A549 (cell line): Measurements from ENCODE around the gene NXPH3. TPM values are rescaled to one million over a fixed set of nuclear protein-coding genes. Genes with fewer than 3 reads are reported as not detected.

ENCODE experiments used
- ATAC-seq, 2 experiments: fragments of 200-7000 bp in 1 of 2; fragments of >200 bp in 1 of 2; cut with Nextera tagmentation in 1 of 2; cut with Tn5 transposase in 1 of 2; 3 replicates each; pipeline versions ENCODE4 v1.8.0 to v1.9.1; 2018 to 2020; ENCODE audit warnings: mild to moderate bottlenecking in 1 of 2, moderate library complexity in 1 of 2
- CTCF ChIA-PET: fragments of 300-600 bp; sonication (Branson Sonifier 250); formaldehyde crosslinking; extraction: SDS; loops from one replicate; lab custom pipeline; 2021; ENCODE audit warnings: antibody characterized with exemption, inconsistent platforms; lab: Yijun Ruan, JAX
- POLR2A ChIA-PET: fragments of 350-600 bp; formaldehyde crosslinking; extraction: SDS; loops from one replicate; lab custom pipeline; 2021; ENCODE audit warnings: antibody characterized with exemption, inconsistent platforms; lab: Yijun Ruan, JAX
- DNase-seq, 2 experiments: peaks; one replicate each; pipeline versions ENCODE4 v3.0.0 to v3.0.0-alpha.2; 2011 to 2016; ENCODE audit warnings: low read depth in 1 of 2, low spot score in 1 of 2
- FAIRE-seq: peaks from 2 replicates; lab custom pipeline; 2011; peaks lifted over from hg19 to GRCh38; lab: Jason Lieb, UNC
- H3K27ac ChIP-seq, 2 experiments: fragments of >200 bp; sonication (Bioruptor Twin); formaldehyde crosslinking; 3 replicates each; pipeline ENCODE4 v1.5.1; 2016 to 2017
- H3K4me1 ChIP-seq: fragments of >200 bp; sonication (Bioruptor Twin); formaldehyde crosslinking; 3 replicates; pipeline ENCODE4 v1.6.1; 2016
- H3K4me2 ChIP-seq: fragments of >200 bp; sonication (Bioruptor Twin); formaldehyde crosslinking; 3 replicates; pipeline ENCODE4 v1.6.1; 2016
- H3K4me3 ChIP-seq: fragments of >200 bp; sonication (Bioruptor Twin); formaldehyde crosslinking; 3 replicates; pipeline ENCODE4 v1.5.1; 2016
- H3K9me3 ChIP-seq: fragments of >200 bp; sonication (Bioruptor Twin); formaldehyde crosslinking; 3 replicates; pipeline ENCODE4 v1.6.1; 2016
- BHLHE40 ChIP-seq: IDR thresholded peaks from 2 replicates; pipeline ENCODE4 v1.6.1; 2012; ENCODE audit warnings: low read depth, low read length, inconsistent platforms
- CHD2 ChIP-seq: fragments of 150-350 bp; IDR thresholded peaks from 2 replicates; pipeline ENCODE4 v1.6.1; 2014; ENCODE audit warnings: low read length; ENCODE audit not compliant: partially characterized antibody
- EHF ChIP-seq: fragments of 250-450 bp; sonication (Bioruptor Pico); IDR thresholded peaks from 2 replicates; pipeline ENCODE4 v1.5.0; 2020; ENCODE audit warnings: mild to moderate bottlenecking
- HDAC2 ChIP-seq: fragments of 200-600 bp; sonication (generic); IDR thresholded peaks from 2 replicates; pipeline ENCODE4 v1.6.1; 2016
- HEYL ChIP-seq: fragments of 250-450 bp; sonication (Bioruptor Pico); IDR thresholded peaks from 2 replicates; pipeline ENCODE4 v1.8.0; 2021; ENCODE audit warnings: mild to moderate bottlenecking, moderate library complexity
- HOXB13 ChIP-seq: fragments of 250-450 bp; sonication (Bioruptor Pico); IDR thresholded peaks from 2 replicates; pipeline ENCODE4 v1.5.0; 2020; ENCODE audit warnings: low read depth, mild to moderate bottlenecking, moderate library complexity
- JUN ChIP-seq, 2 experiments: fragments of >200 bp; sonication (Bioruptor Twin); formaldehyde crosslinking; IDR thresholded peaks; 2 replicates in 1 of 2; 3 replicates in 1 of 2; pipeline ENCODE4 v1.6.1; 2016 to 2017
- KDM1A ChIP-seq: fragments of 200-600 bp; sonication (generic); IDR thresholded peaks from 2 replicates; pipeline ENCODE4 v1.6.1; 2016; ENCODE audit warnings: low read depth, mild to moderate bottlenecking
- KDM5A ChIP-seq: fragments of 200-600 bp; sonication (generic); IDR thresholded peaks from 2 replicates; pipeline ENCODE4 v1.6.1; 2016; ENCODE audit warnings: antibody characterized with exemption, mild to moderate bottlenecking
- MAZ ChIP-seq: fragments of 150-350 bp; IDR thresholded peaks from 2 replicates; pipeline ENCODE4 v1.6.1; 2014; ENCODE audit warnings: antibody characterized with exemption, low read depth, low read length, borderline replicate concordance
- MYC ChIP-seq: IDR thresholded peaks from 2 replicates; pipeline ENCODE4 v1.6.1; 2012; ENCODE audit warnings: mild to moderate bottlenecking, inconsistent platforms, low read length, improper control_type of control experiment, borderline replicate concordance
- POLR2AphosphoS2 ChIP-seq: conservative IDR thresholded peaks from 2 replicates; pipeline ENCODE4 v1.6.1; 2012; ENCODE audit warnings: low read length, improper control_type of control experiment, inconsistent platforms
- RAD21 ChIP-seq, 2 experiments: fragments of >200 bp in 1 of 2; sonication (Bioruptor Twin) in 1 of 2; formaldehyde crosslinking in 1 of 2; IDR thresholded peaks in 1 of 2; conservative IDR thresholded peaks in 1 of 2; 2 replicates in 1 of 2; 3 replicates in 1 of 2; pipeline ENCODE4 v1.6.1; 2012 to 2018; ENCODE audit warnings: inconsistent platforms in 1 of 2
- REST ChIP-seq: fragments of 200-600 bp; sonication (generic); IDR thresholded peaks from 2 replicates; pipeline ENCODE4 v1.6.1; 2016; ENCODE audit warnings: antibody characterized with exemption, mild to moderate bottlenecking, moderate library complexity
- RNF2 ChIP-seq: fragments of 200-600 bp; sonication (generic); IDR thresholded peaks from 2 replicates; pipeline ENCODE4 v1.6.1; 2016; ENCODE audit warnings: low read depth, mild to moderate bottlenecking, antibody characterized with exemption, moderate library complexity, borderline replicate concordance
- SMC3 ChIP-seq: fragments of >200 bp; sonication (Bioruptor Twin); formaldehyde crosslinking; IDR thresholded peaks from 3 replicates; pipeline ENCODE4 v1.6.1; 2018; ENCODE audit warnings: inconsistent platforms
- USF2 ChIP-seq: fragments of 450-650 bp; IDR thresholded peaks from 2 replicates; pipeline ENCODE4 v1.6.1; 2014; ENCODE audit warnings: antibody characterized with exemption
- ZSCAN20 ChIP-seq: fragments of 250-450 bp; sonication (Bioruptor Pico); IDR thresholded peaks from 2 replicates; pipeline ENCODE4 v1.8.0; 2022; ENCODE audit warnings: mild to moderate bottlenecking, moderate library complexity
- WGBS: methylation state at CpG from one replicate; pipeline ENCODE4 v1.1.6; 2017; ENCODE audit errors: missing lambda C conversion rate; 5-methylcytosine and 5-hydroxymethylcytosine counted together
- polyA plus RNA-seq, 4 experiments: library from polyadenylated mRNA; depleted of rRNA in 3 of 4; stranded (reverse); fragments of >200 nt; fragmentation: RNase III in 1 of 4; extraction: RNeasy Plus Mini Kit Qiagen cat#74134 plus additional on column Dnase treatment in 1 of 4; gene quantifications; 2 replicates in 3 of 4; 3 replicates in 1 of 4; pipeline ENCODE4 v1.2.3, GENCODE V29; 2011 to 2017

Gene NXPH3
- polyA plus RNA-seq, 2 of the 4 experiments (the other 2 are of a cell fraction): 0.12 to 0.30 TPM

DNA sequence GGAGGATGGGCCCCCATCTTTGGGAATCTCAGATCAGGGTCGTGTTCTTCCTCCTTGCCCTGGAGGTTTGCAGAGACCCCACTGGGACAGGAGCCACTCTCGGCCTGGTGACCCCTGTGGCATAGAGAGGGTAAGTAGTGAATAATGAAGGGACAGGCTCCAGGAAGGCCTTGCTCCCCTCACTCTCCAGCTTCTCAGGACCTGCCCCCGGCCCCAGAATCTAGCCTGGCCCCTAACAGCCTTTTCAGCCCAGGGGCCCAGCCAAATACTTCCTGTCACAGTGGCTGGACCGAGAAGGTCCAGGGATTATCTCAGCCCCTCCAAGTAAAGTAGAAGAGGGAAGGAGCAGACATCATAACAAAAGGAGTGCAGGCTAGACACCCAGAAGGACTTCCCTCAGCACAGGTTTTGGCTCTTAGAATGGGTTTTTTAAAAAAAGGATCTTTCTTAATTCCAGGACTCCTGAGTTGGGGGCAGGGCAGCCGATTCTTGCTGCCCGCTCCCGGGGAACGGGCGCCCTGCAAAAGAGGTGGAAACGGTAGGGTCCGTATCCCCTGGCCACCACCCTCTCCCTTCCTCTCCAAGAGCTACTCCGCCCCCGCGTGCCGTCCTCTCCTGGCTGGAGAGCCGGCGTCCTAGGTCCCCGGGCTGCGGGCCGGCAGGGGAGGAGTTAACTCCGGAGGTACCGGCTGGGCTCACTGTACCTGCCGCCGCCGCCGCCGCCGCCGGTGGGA, 559 bp upstream of the NXPH3 start:
- 25% methylated on average over 20 of the region's 29 CpGs for WGBS
- ATAC-seq (no peak; a peak in 1 of 6 replicates), DNase-seq (no peak), FAIRE-seq (no peak)
- ChIA-PET CTCF (interaction anchor here (0.6 to 40.8 kb wide), 28 partner anchors 9 to 422 kb away, joined by 3 to 2008 read pairs (median 5); partner anchors contain the start of genes NGFR and SLC35B1), POLR2A (interaction anchor here (0.5 kb wide), 1 partner anchor 102 kb away, joined by 3 read pairs; no protein-coding TSS in a partner anchor)
- H3K4me1 ChIP-seq: peaks cover 4% of the 10 kb centered on the region; the same call in 1 of the 3 replicates
- peak overlapping the region; percentile 98 for H3K4me2 ChIP-seq
- peak overlapping the region; percentile 53 for H3K4me3 ChIP-seq
- peak overlapping the region; percentile 48 to 73; a peak in 4 of 6 replicates for H3K27ac ChIP-seq
- TF ChIP-seq EHF (CRISPR knock-in tag) (no peak), HEYL (CRISPR knock-in tag) (no peak), JUN (IDR thresholded peaks at IDR 0.05) (no peak), HOXB13 (CRISPR knock-in tag) (no peak), CHD2 (no peak), MAZ (no peak), ZSCAN20 (CRISPR knock-in tag) (no peak), MYC (no peak), RAD21 (conservative IDR thresholded peaks at IDR 0.05 in 1 of 2, IDR thresholded peaks at IDR 0.05 in 1 of 2) (no peak), BHLHE40 (no peak), KDM1A (peak; percentile 76; the same call in 1 of the 2 replicates), HDAC2 (0 out of 2 replicates have a peak, but pooled peaks have one; percentile 53), USF2 (no peak)
- no peaks in the 10 kb centered on the region for H3K9me3 ChIP-seq

DNA sequence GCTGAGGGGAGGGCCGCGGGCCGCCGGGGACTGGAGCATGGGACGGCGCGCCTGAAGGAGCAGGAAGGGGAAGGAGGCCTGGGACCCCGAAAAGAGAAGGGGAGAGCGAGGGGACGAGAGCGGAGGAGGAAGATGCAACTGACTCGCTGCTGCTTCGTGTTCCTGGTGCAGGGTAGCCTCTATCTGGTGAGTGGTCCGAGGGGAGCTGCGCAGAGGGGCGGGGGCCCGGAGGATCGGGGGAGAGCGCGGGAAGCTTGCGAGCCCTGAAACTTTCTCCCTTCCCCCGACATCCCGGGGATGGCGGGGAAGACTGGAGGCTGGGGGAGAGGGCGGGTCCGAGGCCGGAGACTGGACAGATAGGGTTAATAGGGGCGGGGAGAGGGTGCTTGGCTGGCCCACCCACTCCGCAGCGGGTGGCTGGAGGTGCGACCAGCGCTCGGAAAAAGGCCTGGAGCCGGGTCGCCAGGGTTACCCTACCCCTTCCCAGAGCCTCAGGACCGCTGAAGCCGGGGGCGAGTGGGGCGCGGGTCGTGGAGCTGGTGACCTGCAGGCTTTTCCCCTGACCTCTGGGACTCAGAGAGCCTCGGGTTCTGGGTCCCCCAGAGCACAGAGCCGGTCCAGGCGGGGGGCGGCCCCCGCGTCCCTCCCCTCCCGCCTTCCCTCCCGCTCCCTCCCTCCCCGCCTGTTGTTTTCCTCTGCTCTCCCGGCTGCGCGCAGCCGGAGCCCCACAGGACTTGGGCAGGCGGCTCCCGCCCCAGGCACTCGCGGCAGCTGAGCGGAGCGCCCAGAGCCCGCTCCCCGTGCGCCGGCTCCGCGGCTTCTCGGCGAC, 631 bp downstream of the NXPH3 start:
- H3K4me3 ChIP-seq: peak overlapping the region; percentile 53
- 6% methylated on average over 55 of the region's 68 CpGs for WGBS
- peaks cover 4% of the 10 kb centered on the region; the same call in 1 of the 3 replicates for H3K4me1 ChIP-seq
- no peak for FAIRE-seq
- POLR2A ChIA-PET: interaction anchor here (0.5 to 0.6 kb wide), 2 partner anchors 51 to 71 kb away, joined by 3 to 4 read pairs; no protein-coding TSS in a partner anchor
- H3K27ac ChIP-seq: peak overlapping the region in 1 of 2 experiments; percentile 73; a peak in 4 of 6 replicates
- ATAC-seq: peak; percentile 43 to 66; a peak in 5 of 6 replicates
- no peak for TF ChIP-seq KDM5A
- no peak for TF ChIP-seq SMC3
- no peak for TF ChIP-seq POLR2AphosphoS2
- no peak for TF ChIP-seq USF2
- no peak for TF ChIP-seq REST
- TF ChIP-seq RNF2: no peak
- H3K9me3 ChIP-seq: no peaks in the 10 kb centered on the region
- CTCF ChIA-PET: interaction anchor here (0.7 to 40.8 kb wide), 29 partner anchors 7 to 421 kb away, joined by 3 to 2008 read pairs (median 5); partner anchors contain the start of genes NGFR and SLC35B1
- H3K4me2 ChIP-seq: peak overlapping the region; percentile 98
- DNase-seq: peak in 1 of 2 experiments; percentile 33
